Measurements from ENCODE around the gene UHRF2.

UHRF2 gene

DNA sequence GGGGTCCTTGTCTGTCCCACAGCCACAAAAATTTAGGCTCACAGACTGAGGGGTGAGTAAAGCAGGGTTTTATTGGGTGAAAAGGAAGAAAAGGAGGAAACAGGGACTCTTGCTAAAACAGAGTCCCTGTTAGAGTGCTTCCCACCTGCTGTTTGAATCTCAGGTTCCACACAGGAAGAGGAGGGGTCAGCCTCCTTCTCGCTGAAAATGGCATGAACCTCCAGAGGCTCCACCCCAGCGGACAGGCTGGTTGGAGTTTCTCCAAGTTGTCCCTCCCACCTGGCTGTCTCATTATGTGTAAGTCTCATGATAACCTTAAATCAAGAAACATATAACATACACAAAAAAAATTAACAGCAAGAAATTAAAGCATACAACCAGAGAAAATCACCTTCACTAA is 28.3 kb upstream of the UHRF2 start:
- H3K9ac ChIP-seq (ENCODE audit: insufficient read length, low read depth), result no peak overlapping the region
- no peaks in the 10 kb centered on the region for H3K36me3 ChIP-seq (ENCODE audit: insufficient read depth, insufficient read length, low read length)
- H3K4me3 ChIP-seq (ENCODE audit: insufficient read length, low read depth), result no peak overlapping the region
- no peaks in the 10 kb centered on the region for H3K27me3 ChIP-seq (ENCODE audit: insufficient read depth, insufficient read length)
- no peak for DNase-seq (ENCODE audit: low read depth, low spot score)
- H3K9me3 ChIP-seq (ENCODE audit: insufficient read depth, low read length), result peaks cover 5% of the 10 kb centered on the region; the same call in 1 of the 2 replicates
- TF ChIP-seq ZNF274 (IDR thresholded peaks at IDR 0.05; ENCODE audit: low read depth, low read length) (no peak), SUZ12 (IDR thresholded peaks at IDR 0.05; ENCODE audit: extremely low read depth, insufficient read depth, insufficient read length) (no peak), YY1 (IDR thresholded peaks at IDR 0.05; ENCODE audit: insufficient read depth, insufficient read length) (no peak)
- H3K4me1 ChIP-seq (ENCODE audit: insufficient read depth, insufficient read length), result no peaks in the 10 kb centered on the region

DNA sequence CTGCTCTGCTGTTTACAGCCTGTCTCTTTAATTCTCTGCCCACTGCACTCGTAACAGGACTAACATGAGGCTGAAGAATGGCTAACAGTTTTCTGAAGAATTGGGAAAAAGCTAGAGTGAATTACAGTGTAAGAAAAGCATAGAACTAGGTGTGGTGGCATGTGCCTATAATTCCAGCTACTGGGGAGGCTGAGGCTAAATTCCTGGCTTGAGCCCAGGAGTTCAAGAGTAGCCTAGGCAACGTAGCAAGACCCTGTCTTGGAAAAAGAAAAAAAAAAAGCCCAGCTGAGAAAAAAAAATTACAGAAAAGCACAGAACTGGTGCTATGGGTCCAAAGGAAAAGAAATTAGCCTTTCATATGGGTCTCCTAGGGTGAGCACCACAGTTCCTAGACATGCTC is 13.9 kb upstream of the UHRF2 start:
- no peak for DNase-seq (ENCODE audit: low read depth, low spot score)
- Histone ChIP-seq H3K9me3 (ENCODE audit: insufficient read depth, low read length) (no peaks in the 10 kb centered on the region), H3K27me3 (ENCODE audit: insufficient read depth, insufficient read length) (no peaks in the 10 kb centered on the region), H3K36me3 (ENCODE audit: insufficient read depth, insufficient read length, low read length) (no peaks in the 10 kb centered on the region), H3K9ac (ENCODE audit: insufficient read length, low read depth) (no peak overlapping the region), H3K4me1 (ENCODE audit: insufficient read depth, insufficient read length) (no peaks in the 10 kb centered on the region), H3K4me3 (ENCODE audit: insufficient read length, low read depth) (no peak overlapping the region)
- TF ChIP-seq ZNF274 (IDR thresholded peaks at IDR 0.05; ENCODE audit: low read depth, low read length) (no peak), YY1 (IDR thresholded peaks at IDR 0.05; ENCODE audit: insufficient read depth, insufficient read length) (no peak), SUZ12 (IDR thresholded peaks at IDR 0.05; ENCODE audit: extremely low read depth, insufficient read depth, insufficient read length) (no peak)

DNA sequence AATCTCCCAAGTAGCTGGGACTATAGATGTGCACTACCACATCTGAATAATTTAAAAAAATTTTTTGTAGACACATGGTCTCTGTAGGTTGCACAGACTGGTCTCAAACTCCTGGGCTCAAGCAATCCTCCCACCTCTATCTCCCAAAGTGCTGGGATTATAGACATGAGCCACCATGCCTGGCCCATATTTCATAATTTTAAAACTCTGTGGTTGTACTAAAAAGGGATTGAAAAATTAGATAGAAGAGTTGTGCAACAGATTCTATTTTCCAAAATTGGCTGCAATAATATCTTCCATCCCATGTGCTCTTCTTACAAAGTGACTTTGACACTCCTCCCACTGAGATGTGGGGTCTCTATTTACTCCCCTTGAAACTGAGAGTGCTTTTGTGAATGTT is 7.6 kb upstream of the UHRF2 start:
- Histone ChIP-seq H3K9ac (ENCODE audit: insufficient read length, low read depth) (no peak overlapping the region), H3K4me3 (ENCODE audit: insufficient read length, low read depth) (no peak overlapping the region), H3K4me1 (ENCODE audit: insufficient read depth, insufficient read length) (no peaks in the 10 kb centered on the region), H3K27me3 (ENCODE audit: insufficient read depth, insufficient read length) (no peaks in the 10 kb centered on the region), H3K36me3 (ENCODE audit: insufficient read depth, insufficient read length, low read length) (no peaks in the 10 kb centered on the region), H3K9me3 (ENCODE audit: insufficient read depth, low read length) (no peaks in the 10 kb centered on the region)
- no peak for DNase-seq (ENCODE audit: low read depth, low spot score)
- TF ChIP-seq YY1 (IDR thresholded peaks at IDR 0.05; ENCODE audit: insufficient read depth, insufficient read length) (no peak), SUZ12 (IDR thresholded peaks at IDR 0.05; ENCODE audit: extremely low read depth, insufficient read depth, insufficient read length) (no peak), ZNF274 (IDR thresholded peaks at IDR 0.05; ENCODE audit: low read depth, low read length) (no peak)

DNA sequence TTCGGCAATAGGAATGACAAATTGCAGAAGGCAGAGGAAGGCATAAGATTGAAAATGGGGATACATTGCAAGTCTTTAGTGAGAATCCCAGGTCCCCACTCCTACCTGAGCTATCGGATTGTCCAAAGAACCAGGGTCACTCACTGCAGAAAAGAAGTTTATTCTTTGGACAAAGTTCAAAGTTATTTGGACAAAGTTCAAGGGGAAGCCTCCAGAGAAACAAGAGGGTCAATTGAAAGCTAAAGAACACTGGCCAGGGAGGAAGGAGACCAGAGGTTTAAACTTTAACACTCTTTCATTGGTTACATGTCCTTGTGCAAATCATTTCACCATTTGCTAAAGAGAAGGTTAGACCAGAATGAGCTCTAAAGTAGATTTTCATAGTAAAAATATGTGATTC is 5.2 kb upstream of the UHRF2 start:
- H3K4me1 ChIP-seq (ENCODE audit: insufficient read depth, insufficient read length), result no peaks in the 10 kb centered on the region
- DNase-seq (ENCODE audit: low read depth, low spot score), result no peak
- no peak overlapping the region for H3K9ac ChIP-seq (ENCODE audit: insufficient read length, low read depth)
- TF ChIP-seq YY1 (IDR thresholded peaks at IDR 0.05; ENCODE audit: insufficient read depth, insufficient read length) (no peak), SUZ12 (IDR thresholded peaks at IDR 0.05; ENCODE audit: extremely low read depth, insufficient read depth, insufficient read length) (no peak), ZNF274 (IDR thresholded peaks at IDR 0.05; ENCODE audit: low read depth, low read length) (no peak)
- H3K36me3 ChIP-seq (ENCODE audit: insufficient read depth, insufficient read length, low read length), result no peaks in the 10 kb centered on the region
- no peak overlapping the region for H3K4me3 ChIP-seq (ENCODE audit: insufficient read length, low read depth)
- H3K9me3 ChIP-seq (ENCODE audit: insufficient read depth, low read length), result no peaks in the 10 kb centered on the region
- H3K27me3 ChIP-seq (ENCODE audit: insufficient read depth, insufficient read length), result no peaks in the 10 kb centered on the region

DNA sequence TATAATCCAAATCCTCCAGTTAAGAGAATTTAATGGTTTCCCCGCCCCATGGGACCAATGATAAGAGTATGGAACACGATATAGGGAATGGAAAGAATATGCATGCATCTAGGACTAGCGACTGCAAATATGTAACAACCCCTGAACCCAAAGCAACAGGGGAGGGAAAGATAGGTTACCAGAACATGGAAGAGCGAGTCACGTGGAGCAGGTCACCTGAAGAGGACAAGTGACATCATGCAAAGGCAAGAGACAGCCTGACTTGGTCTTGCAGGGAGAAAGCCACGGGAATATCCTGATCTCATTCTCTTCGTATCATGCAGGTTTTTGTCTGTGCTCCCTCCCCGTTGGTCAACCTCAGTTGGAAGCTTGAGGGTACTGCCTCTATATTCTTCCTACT is 4.7 kb upstream of the UHRF2 start:
- no peak for DNase-seq (ENCODE audit: low read depth, low spot score)
- Histone ChIP-seq H3K36me3 (ENCODE audit: insufficient read depth, insufficient read length, low read length) (no peaks in the 10 kb centered on the region), H3K9me3 (ENCODE audit: insufficient read depth, low read length) (no peaks in the 10 kb centered on the region), H3K9ac (ENCODE audit: insufficient read length, low read depth) (no peak overlapping the region), H3K27me3 (ENCODE audit: insufficient read depth, insufficient read length) (no peaks in the 10 kb centered on the region), H3K4me3 (ENCODE audit: insufficient read length, low read depth) (no peak overlapping the region), H3K4me1 (ENCODE audit: insufficient read depth, insufficient read length) (no peaks in the 10 kb centered on the region)
- TF ChIP-seq YY1 (IDR thresholded peaks at IDR 0.05; ENCODE audit: insufficient read depth, insufficient read length), result no peak

DNA sequence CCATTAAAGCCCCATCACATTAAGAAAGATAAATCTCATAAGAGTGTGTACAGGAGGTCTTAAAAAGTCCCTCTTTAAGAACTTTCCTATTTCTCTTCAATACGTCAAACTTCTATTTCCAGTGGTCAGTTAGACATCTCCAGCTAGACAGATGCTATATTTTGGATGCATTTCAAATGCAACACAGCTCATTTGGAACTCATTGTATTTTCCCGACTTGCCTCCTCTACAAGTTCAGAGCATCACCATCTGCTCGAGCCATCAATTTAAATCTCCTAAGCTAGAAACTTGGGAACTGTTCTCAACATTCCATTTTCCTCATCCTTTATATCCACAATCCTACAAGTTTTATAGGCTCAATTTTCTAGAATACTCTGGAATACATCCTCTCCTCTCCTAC is 3.2 kb upstream of the UHRF2 start:
- H3K4me3 ChIP-seq (ENCODE audit: insufficient read length, low read depth), result no peak overlapping the region
- H3K4me1 ChIP-seq (ENCODE audit: insufficient read depth, insufficient read length), result no peaks in the 10 kb centered on the region
- H3K9ac ChIP-seq (ENCODE audit: insufficient read length, low read depth), result no peak overlapping the region
- H3K9me3 ChIP-seq (ENCODE audit: insufficient read depth, low read length), result no peaks in the 10 kb centered on the region
- no peak for TF ChIP-seq SUZ12 (IDR thresholded peaks at IDR 0.05; ENCODE audit: extremely low read depth, insufficient read depth, insufficient read length)
- TF ChIP-seq YY1 (IDR thresholded peaks at IDR 0.05; ENCODE audit: insufficient read depth, insufficient read length), result no peak
- no peak for TF ChIP-seq ZNF274 (IDR thresholded peaks at IDR 0.05; ENCODE audit: low read depth, low read length)
- no peak for DNase-seq (ENCODE audit: low read depth, low spot score)
- no peaks in the 10 kb centered on the region for H3K27me3 ChIP-seq (ENCODE audit: insufficient read depth, insufficient read length)
- no peaks in the 10 kb centered on the region for H3K36me3 ChIP-seq (ENCODE audit: insufficient read depth, insufficient read length, low read length)

DNA sequence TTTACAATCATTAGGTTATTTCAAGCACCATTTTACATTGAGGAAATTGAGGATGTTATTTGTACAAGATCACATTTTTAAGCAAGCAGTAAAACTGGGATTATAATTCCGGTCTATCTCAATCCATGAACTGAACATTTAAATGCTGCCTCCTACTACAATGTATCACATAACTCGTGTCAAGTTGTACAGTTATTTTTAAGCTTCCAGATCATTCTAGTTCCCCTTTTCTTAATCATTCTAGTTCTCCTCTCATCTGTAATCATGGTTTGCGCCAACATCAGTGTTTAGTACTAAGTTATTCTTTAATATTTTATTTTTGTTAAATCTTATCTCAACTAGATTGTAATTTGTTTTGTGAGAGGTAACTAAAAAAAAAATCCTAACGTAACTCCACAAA is 2.4 kb upstream of the UHRF2 start:
- no peak for TF ChIP-seq ZNF274 (IDR thresholded peaks at IDR 0.05; ENCODE audit: low read depth, low read length)
- no peak for TF ChIP-seq YY1 (IDR thresholded peaks at IDR 0.05; ENCODE audit: insufficient read depth, insufficient read length)
- no peak for TF ChIP-seq SUZ12 (IDR thresholded peaks at IDR 0.05; ENCODE audit: extremely low read depth, insufficient read depth, insufficient read length)
- Histone ChIP-seq H3K4me1 (ENCODE audit: insufficient read depth, insufficient read length) (no peaks in the 10 kb centered on the region), H3K36me3 (ENCODE audit: insufficient read depth, insufficient read length, low read length) (peaks cover 7% of the 10 kb centered on the region), H3K27me3 (ENCODE audit: insufficient read depth, insufficient read length) (no peaks in the 10 kb centered on the region), H3K9me3 (ENCODE audit: insufficient read depth, low read length) (no peaks in the 10 kb centered on the region), H3K9ac (ENCODE audit: insufficient read length, low read depth) (no peak overlapping the region), H3K4me3 (ENCODE audit: insufficient read length, low read depth) (no peak overlapping the region)
- no peak for DNase-seq (ENCODE audit: low read depth, low spot score)
